SIG-M5 treated with dmso at 0.1 percent for 504 hours (cell line): ENCODE results near the gene SNED1.

Experiments
- DNase-seq: peaks from one replicate; lab custom pipeline; 2025; ENCODE audit not compliant: unreplicated experiment; lab: John Stamatoyannopoulos, UW

The SNED1 gene

DNA sequence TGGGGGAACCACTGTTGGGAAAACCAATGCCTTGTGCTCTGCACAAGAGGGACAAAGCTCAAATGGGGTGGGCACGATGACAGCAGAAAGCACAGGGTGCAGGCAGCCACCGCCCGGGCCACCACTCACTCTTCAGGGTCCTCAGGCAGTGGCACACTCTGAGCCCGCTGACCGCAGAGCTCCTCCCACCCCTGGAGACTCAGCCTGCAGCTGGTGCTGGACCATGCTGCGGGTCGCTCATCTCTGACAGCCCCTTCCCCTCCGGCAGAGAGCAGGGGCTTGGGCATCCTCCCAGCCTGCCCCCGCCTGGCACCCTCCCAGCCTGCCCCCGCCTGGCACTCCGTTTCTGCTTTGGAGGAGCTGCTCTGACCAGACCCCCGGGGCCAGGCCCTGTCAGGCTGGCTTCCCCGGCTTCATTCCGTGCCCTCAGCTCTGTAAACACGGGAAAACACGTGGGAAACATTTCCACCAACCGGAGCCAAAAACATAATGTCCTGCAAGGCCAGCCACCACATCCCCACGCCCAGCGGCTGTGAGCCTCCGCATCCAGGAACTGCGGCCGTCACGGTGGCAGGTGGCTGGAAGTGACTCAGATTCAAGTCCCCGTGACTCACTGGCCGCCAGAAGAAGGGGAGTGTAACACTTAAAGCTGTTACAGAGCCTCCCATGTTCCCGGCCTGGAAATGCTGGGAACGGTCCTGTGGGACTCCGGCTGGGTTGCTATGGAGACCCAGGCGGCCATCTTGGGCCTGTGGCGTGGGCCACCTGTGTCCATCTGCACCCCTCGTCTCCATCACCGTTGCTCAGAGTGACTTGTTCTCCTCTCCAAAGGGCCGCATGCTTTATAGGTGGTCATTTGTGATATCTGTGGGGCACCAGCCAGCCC lies 6.8 kb upstream of the SNED1 start:
- no peak for DNase-seq

DNA sequence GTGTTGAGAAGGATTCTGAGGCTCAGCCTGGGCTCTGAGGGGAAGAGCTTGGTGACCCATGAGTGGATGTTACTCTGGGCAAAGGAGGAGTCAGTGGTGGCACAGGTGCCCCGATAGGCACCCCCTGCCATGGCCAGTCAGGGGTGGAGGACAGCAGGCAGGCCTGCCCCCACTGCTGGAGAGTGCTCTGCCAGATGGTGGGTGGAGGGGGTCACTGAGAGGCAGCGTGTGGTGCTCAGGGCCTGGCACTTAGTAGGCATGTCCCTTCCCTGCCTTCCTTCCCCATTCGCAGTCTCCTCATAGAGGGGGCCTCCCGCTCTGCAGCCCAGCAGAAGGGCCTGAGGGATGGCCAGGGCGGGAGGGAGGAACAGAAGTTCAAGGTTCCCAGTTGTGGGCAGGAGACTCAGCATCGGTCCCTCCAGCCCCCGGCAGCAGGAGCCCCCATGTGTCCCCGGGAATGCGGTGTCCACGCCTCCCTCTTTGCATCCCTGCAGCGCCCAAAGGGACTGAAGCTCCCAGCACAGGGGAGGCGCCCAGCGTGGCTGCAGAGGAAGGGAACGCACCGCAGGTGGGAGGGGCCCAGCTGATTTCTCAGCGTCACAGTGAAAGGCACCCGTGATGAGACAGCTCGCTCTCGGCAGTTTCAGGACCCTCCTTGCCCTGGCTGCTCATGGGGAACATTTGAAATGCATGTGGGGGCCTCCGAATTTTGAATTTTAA lies 5.7 kb upstream of the SNED1 start:
- no peak for DNase-seq

DNA sequence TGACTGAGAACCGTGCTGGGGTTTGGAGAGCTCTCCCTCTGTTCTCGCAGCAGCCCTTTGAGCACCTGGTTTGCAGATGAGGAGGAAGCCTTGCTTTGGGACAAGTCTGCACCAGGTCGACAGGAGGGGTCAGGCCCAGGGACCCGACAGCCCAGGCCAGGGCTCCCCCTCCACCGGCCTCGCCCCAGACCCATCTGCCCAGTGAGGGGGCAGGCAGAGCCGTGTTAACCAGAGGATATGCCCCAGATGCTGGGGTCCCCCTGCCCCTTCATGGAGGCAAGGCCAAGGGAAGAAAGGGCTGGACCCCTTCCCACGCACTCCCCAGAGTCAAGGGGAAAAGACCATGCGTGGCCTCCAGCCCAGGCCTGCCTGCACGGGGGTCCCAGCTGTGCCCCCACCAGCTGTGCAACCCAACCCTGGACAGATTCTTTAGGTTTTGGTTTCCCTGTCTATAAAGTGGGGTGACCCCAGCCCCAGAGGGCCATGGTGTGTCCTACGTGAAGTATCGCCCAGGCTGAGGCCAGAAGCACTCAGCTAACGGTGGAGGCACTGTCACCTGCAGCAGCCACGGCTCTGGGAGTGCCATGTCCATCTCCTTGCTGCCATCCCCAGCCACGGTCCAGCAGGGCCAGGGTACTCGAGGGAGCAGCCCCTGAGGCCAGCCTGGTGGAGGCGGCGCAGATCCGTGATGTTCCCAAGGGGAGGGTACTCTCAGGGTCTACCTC lies 4.8 kb upstream of the SNED1 start:
- no peak for DNase-seq

DNA sequence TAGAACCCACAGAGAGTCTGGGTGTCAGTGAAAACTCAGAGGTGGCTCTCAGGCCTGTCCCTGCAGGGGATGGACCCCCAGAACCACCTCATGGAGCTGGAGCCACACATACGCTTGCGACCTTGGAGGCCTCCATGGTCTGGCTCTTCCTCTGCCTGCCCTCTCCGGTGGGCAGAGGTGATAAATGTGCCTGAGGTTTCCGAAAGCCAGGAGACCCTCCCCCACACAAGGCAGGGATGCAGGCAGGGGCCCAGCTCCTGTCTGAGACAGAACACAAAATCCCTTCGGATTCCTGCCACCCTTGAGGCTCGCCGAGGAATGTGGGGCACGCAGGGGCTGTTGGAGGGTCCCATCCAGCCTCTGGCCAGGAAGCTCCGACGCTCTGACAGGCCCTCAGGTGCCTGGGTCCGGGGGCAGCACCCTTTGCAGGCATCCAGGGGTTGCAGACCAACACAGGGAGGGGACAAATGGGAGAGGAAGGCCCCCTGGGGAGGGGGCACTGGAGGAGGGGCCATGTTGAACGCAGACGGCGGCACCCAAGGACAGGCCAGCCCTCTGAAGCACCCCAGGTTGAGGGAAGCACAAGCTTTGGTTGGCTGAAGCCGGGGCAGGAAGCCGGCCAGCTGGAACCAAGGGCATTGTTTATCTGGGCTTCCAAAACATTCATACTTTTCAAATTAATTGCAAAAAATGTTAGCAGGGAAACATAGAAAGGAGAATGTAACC lies 4.1 kb upstream of the SNED1 start:
- DNase-seq = no peak

DNA sequence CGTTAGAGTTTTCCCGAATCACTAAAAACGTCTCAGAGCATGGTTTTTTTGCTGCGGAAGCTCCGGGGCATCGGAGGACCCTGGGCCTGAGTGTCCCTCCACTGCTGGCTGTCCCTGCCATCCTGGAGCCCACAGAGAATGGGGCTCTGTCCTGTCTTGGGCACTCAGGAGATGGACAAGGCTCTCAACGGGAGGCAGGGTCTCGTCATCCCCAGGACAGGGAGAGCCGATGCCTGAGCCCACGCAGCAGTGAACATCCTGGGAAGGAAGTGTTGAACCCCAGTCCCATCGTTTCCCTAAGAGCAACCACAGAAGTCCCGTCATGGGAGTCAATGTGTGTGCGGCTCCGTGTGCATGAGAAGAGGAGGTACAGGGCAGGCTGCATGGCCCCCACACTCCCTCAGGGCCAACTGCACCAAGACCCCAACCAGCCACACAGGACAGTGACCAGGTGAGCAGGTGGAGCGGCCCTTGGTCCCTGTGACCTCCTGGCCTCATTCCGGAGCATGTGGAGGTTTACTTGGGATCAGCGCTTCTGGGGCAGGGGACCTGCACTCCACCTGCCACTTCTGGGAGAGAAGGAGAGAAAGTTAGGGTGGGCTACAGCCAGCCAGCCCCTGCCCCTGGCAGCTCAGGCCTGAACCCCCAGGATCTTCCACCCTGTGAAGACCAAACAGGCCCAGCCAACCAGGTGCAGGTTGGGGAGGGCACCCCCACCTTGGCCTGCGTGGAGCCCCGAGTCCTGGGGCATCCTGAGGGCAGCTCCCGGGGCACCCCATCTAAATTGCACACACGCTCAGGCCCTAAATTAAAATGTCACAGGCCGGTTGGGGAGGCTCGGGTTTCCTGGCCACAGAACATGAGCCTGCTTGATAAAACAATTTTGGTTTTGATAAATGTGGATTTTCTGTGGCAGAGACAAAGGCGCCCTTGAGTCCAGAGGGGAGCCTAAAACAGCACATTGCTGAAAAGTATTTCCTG lies 3.1 kb upstream of the SNED1 start:
- DNase-seq = no peak

DNA sequence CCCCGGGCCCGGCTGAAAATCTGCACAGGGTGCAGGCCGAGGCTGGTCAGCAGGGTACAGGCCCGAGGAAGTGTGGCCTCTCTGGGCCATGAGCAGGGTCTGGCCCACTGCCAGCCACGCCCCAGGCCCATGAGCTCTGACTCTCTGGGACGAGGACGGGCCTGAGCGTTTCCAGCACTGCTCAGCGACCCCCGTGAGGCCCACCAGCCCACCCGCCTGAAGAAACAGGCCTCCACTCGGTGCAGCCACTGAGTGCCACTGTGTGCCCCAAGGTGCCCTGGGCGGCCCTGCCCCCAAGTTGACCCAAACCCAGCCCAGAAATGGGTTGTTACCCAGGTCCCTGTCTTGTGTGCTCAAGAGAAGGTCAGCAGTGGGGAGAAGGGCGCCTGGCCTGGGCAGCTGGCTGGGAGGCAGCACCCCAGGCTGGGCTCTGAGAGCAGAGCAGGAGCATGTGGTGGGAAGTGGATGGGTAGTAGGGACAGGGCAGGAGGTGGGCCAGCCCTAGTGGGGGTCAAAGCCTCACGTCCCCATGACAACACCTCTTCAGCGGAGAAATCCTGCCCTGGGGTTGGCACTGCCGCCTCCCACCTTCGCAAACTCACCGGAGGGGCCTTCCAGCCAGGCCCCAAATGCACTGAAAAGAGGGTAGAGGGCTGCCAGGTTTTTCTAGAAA lies 2.1 kb upstream of the SNED1 start:
- DNase-seq = no peak

DNA sequence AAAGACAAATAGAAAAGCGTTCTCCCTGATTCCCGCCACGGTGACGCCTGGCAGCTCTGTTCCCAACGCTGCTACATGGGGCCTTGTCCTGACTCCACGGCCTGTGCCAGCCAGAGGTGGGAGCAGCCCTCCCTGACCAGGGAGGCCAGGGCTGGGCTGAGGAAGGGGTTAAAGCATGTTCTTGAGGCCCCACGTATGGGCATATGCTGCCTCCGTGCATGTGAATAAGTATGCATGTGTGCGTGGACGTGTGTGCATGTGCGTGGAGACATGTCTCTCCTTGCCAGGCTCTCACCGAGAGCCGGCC lies 1.6 kb upstream of the SNED1 start:
- no peak for DNase-seq

DNA sequence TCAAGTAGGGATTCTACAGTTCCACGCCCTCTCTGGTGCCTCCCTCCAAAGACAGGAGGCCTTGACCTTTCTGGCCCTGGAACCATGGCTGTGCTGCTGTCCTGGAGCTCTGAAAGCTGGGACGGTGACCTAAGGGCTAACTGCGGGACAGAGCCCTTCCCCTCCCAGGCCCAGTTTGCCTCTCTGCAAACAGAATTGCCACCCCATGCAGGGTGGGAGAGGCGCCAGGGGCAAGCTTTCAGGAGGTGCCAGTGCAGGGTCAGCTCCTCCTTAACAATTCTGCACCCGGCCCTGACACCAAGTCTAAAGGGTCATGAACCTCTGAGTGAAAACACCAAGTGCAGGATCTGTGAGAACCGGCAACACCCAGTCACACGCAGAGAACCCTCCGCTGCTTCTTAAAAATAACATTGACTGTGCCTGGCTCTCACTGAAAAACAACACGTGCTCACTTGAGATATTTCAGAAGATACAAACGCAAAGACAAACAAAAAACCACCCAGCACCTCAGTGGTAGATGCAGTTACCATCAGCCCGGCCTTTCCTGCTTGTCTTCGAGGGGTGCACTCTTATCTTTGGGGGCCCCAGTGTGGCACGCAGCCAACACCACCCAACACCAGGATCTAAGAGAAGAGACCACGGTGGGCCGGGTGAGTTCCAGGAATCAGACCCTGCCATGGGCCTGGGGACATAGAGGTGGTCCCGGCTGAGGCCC lies 1.1 kb upstream of the SNED1 start:
- no peak for DNase-seq

DNA sequence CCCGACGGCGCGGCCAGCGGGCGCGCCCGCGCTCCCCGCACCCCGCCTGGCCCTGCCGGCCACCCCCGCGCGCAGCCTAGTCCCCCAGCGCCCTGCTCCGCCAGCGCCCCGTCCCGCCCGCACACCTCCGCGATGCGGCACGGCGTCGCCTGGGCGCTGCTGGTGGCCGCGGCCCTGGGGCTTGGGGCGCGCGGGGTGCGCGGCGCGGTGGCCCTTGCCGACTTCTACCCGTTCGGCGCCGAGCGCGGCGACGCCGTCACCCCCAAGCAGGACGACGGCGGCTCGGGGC lies 232 bp downstream of the SNED1 start:
- no peak for DNase-seq

DNA sequence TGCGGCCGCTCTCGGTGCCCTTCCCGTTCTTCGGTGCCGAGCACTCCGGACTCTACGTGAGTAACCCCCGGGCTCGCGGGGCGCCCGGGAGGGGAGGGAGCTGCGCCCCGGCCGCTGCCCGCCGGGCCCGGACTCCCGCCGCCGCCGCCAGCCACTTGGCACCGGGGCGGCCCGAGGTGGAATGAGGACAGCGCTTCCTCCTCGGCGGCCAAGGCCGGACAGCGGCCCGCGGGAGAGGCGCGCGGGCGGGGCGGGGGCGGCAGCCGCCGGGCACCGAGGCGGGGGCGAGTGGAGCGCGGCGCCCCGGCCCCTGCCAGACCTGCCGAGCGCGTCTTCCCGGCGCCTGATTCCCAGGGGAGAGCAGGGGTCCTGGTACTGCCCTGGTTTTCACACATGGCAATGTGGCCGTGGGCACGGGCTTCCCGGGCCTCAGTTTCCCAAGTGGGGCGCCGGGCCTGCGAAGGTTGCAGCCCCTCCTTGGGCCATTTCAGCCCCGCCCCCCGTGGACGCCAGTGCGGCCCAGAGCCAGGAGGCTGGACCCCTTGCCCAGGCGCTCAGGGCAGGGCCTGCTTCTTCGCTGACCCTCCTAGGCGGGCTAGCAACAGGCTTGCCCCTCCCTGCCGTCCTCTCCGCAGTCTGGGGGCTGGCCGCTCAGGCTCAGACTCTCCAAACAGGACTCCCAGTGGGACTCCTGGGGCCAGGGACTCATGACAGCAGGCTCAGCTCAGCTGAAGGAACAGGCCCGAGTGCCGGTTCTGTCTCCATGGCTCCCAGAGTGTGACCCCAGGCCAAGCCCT lies 775 bp downstream of the SNED1 start:
- DNase-seq = no peak

DNA sequence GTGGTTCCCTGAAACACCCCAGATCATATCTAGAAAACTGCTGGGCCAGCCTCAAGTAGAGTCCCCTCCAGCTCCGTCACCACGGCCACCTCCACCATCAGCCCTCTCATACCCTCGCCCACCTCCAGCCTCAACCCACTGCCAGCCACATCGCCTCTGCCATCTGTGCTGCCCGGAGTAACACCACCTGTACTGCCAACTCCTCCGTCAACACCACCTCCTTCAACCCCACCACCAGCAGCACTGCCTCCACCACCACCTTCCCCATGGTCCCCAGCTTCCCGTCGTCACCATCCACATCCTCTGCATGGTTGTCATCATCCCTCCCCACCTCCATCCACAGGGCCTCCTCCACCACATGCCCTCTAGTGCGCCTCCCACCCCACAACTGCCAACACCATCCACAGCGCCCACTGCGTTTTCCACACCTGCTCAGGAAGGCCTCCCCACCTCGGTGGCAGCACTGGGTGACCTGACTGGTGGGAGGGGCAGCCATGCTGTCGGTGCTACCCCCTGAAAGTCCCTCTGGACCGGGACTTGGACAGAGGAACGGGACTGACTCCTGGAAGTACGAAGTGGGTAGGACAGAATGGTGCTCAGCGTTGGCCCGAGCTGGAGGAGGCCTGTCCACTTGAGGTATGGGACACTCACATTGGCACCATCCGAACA lies 1.6 kb downstream of the SNED1 start:
- no peak for DNase-seq

DNA sequence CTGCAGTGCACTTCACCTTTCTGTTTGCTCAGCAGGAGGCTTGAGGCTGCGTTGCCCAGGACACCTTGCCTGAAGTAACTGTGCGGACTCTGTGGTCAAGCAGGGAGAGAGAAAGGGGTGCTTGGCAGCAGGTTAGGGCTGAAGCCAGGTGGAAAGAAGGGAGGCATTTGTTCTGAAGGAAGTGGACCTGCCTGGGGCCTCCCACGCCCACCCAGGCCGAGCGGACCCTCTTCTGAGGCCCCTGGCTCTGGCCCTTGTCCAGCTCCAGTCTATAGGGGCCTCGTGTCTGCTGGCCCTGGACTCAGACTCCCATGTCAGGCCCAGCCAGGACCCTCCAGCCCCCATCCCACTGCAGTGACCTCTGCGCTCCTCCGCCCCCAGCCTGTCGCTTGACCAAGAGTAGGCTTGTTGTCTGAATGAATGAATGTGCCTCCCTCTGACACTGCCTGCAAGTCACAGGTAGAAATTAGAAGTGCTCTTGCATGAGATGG lies 2.5 kb downstream of the SNED1 start:
- no peak for DNase-seq

DNA sequence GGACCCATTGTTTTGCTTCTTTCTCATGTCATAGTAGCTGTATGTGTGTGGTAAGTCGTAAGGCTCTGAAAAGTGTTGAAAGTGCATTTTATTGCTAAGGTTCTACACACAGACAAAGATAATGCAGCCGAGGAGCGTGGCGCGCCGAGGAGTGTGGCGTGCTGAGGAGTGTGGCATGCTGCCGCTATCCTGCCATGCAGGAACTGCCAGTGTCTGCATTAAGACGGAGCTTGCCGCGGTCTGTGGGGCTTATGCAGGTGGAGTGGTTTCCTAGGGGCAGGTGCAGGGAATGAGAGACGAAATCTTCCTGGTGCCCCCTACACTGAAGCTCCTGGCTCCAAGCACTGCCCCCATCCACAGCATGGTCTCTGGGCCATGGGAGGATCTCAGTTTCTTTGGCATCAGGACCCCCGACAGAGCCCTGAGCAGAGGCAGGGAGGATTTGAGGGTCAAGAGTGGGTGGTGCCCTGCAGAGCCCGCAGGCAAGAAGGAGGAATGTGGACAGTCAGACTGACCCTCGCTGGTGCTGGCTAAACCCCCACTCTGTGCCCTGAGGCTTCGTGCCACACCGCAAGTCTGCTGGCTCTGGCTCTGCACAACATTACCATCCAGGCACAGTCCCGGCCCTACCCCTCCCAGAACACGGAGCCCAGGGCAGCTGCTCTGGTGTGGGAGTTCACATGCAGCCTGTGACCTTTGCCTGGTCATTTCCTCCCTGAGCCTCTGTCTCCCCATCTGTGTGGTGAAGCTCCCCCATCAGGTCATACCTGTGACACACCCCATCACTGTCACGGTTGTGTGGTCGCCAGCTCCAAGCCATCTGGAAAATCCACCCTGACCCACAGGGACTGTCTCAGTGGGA lies 3.2 kb downstream of the SNED1 start:
- DNase-seq = no peak

DNA sequence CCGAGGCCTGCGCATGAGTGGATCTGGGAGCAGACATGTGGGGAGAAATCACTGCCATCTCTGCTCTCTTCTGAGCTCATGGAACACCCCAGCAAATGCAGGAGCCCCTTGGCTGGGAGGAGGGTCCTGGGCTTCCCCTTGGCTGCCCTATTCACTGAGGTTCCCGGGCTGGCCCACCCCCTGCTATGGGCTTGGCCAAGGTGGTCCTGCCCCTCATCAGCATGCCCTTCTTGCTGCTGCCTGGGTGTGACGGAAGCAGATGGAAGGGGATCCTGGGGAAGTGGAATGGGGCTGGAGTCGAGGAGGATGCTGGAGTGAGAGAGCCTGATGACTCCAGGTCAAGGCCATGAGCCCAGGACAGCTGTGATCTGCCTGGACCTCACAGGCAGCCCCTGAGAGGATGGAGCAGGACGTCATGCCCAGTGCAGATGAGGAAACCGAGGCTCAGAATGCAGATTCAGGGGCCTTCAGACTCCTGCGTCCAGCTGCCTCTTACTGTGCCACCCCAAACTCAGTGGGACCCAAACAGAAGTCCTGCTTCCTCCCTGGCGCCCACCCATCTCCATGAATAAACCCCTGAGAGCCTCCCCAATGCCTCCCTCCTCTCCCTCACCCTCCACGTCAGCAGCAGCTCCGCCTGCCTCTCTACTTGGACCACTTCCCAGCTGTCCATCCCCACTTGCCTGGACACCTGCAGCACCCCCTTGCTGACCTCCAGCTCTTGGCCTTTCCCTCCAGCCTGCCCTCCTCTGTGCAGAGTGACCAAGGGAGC lies 4.0 kb downstream of the SNED1 start:
- no peak for DNase-seq

DNA sequence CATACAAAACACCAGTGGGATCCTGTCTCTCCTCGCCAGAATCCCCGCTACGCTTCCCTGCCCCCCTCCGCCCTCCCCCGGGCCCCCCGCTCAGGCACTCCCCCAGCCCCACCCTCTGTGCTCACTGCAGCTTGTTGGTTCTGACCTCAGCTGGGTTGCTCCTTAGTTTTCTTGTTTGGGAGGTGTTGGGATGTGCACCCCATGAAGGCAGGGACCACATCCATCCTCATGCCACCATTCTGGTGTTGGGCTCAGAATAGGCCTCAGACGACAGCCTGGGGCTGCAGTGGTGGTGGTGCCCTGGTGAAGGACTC lies 4.6 kb downstream of the SNED1 start:
- DNase-seq = no peak

DNA sequence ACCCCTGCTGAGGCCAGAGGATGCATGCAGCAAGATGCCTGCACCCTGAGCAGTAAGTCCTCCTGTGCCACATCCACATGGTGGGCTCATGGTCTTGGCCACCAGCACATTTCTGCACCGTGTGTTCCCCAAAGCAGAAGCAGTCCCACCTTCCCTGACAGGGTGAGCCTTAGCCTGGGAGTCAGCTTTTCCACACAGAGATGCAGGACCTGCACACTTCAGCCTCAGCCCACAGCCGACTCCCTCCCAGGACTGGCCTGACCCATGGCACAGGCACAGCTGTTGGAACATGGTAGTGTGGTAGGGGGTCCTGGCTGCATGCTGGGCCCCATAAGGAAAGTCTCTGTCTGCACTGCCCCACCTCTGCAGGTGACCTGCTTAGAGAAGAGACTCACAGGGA lies 5.0 kb downstream of the SNED1 start:
- no peak for DNase-seq
